BE2C (cell line): ENCODE data around the gene ARHGAP25.

Experiments used
- DNase-seq: peaks from one replicate; pipeline ENCODE4 v3.0.0-alpha.2; 2020
- H3K27me3 ChIP-seq: fragments of 250-450 bp; sonication (Bioruptor Pico); 2 replicates; pipeline ENCODE4 v1.5.1; 2020; ENCODE audit warnings: mild to moderate bottlenecking
- H3K36me3 ChIP-seq: fragments of 250-450 bp; sonication (Bioruptor Pico); 2 replicates; pipeline ENCODE4 v1.5.1; 2020; ENCODE audit warnings: mild to moderate bottlenecking
- H3K4me1 ChIP-seq: fragments of 250-450 bp; sonication (Bioruptor Pico); 2 replicates; pipeline ENCODE4 v1.5.1; 2020
- H3K4me3 ChIP-seq: 2 replicates; pipeline ENCODE4 v1.5.1; 2011; ENCODE audit warnings: low read depth, low read length
- H3K9me3 ChIP-seq: fragments of 250-450 bp; sonication (Bioruptor Pico); 2 replicates; pipeline ENCODE4 v1.5.1; 2020
- CTCF ChIP-seq: IDR thresholded peaks from 2 replicates; pipeline ENCODE4 v1.5.1; 2012; ENCODE audit warnings: mild to moderate bottlenecking, low read depth, low read length

Gene ARHGAP25

DNA sequence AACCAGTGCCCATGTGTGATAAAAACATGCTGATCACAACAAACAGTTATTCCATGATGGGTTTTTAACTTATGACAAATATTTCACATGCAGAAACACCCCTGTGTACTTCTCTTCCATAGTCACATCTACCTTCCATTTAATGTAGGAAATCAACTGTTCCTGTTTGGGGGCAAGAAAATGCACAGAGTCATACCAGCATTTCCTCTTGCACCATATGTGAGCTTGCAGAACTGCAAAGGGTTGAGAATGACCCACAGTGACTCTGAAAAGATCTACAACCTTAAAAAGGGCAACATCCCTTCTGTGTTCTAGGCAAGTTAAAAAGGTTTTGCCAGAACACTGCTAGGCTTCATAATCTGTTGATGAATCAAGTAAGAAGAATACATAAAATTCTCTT, 126.7 kb downstream of the ARHGAP25 start:
- Histone ChIP-seq H3K27me3 (no peaks in the 10 kb centered on the region), H3K9me3 (no peaks in the 10 kb centered on the region), H3K4me3 (no peak overlapping the region), H3K36me3 (no peaks in the 10 kb centered on the region), H3K4me1 (no peaks in the 10 kb centered on the region)
- TF ChIP-seq CTCF: no peak
- no peak for DNase-seq

DNA sequence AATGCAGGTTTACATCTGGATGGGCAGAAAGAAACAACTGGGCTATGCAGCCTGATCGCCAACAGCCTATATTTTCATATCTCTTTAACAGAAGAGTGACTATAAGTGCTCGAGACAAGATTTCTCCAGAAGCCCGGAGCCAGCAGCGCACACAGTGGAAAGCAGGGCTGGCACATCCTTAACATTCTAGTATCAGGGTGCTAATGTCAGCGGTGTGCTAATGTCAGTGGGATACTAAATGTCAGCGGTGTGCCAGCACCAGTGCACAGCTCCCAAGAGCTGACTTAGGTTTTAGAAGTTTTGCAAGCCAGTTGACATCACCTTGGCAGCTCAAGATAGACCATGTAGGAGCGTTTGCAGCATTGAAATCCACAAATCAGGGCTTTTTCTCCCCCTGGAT, 128.3 kb downstream of the ARHGAP25 start:
- Histone ChIP-seq H3K36me3 (no peaks in the 10 kb centered on the region), H3K4me1 (no peaks in the 10 kb centered on the region), H3K27me3 (no peaks in the 10 kb centered on the region), H3K9me3 (no peaks in the 10 kb centered on the region), H3K4me3 (no peak overlapping the region)
- no peak for TF ChIP-seq CTCF
- no peak for DNase-seq

- no peak for TF ChIP-seq CTCF
- H3K4me3 ChIP-seq: no peak overlapping the region
- H3K36me3 ChIP-seq: no peaks in the 10 kb centered on the region
- H3K4me1 ChIP-seq: no peaks in the 10 kb centered on the region
- no peaks in the 10 kb centered on the region for H3K27me3 ChIP-seq
- no peak for DNase-seq
- H3K9me3 ChIP-seq: no peaks in the 10 kb centered on the region
Measured at GRCh38 chr2:68863996-68864395, 129.4 kb downstream of the ARHGAP25 start.

DNA sequence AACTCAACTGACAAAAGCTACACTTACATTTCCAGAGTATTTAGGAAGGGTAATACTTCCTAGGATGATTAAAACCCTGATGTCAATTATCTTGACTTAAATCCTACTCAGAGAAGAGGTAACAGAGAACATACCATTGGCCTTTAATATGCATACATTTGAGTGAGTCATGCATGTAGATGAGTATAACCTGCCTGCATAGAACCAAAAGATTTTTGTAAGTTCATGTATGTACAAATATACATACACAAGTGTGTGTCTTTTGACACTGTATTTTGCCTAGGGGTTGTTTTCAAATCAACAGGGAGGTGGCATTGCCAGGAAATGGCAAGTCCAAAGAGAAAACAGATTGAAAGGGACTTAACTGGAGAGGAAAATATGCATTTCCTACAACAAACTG, 130.5 kb downstream of the ARHGAP25 start:
- no peak for DNase-seq
- no peak for TF ChIP-seq CTCF
- Histone ChIP-seq H3K4me1 (no peaks in the 10 kb centered on the region), H3K36me3 (no peaks in the 10 kb centered on the region), H3K9me3 (no peaks in the 10 kb centered on the region), H3K4me3 (no peak overlapping the region), H3K27me3 (no peaks in the 10 kb centered on the region)

DNA sequence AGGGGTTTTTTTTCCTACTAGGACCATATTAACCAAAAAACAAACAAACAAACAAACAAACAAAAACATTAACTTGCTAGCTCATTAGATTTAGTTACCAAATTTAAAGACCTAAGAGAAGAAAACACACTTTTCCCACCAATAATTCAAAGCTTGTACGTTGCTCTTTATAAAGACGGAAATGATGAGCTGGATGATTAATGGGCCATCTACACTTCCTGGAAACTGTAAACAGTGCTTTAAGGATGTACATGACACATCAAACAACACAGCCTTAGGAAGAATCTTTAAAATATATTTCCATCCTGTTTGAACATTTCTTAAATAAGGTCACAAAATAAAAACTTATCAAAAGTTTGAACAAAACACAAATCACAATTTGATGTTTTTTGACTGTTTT, 135.6 kb downstream of the ARHGAP25 start:
- H3K4me3 ChIP-seq: no peak overlapping the region
- H3K9me3 ChIP-seq: no peaks in the 10 kb centered on the region
- H3K27me3 ChIP-seq: no peaks in the 10 kb centered on the region
- DNase-seq: no peak
- no peaks in the 10 kb centered on the region for H3K4me1 ChIP-seq
- H3K36me3 ChIP-seq: no peaks in the 10 kb centered on the region
- no peak for TF ChIP-seq CTCF

DNA sequence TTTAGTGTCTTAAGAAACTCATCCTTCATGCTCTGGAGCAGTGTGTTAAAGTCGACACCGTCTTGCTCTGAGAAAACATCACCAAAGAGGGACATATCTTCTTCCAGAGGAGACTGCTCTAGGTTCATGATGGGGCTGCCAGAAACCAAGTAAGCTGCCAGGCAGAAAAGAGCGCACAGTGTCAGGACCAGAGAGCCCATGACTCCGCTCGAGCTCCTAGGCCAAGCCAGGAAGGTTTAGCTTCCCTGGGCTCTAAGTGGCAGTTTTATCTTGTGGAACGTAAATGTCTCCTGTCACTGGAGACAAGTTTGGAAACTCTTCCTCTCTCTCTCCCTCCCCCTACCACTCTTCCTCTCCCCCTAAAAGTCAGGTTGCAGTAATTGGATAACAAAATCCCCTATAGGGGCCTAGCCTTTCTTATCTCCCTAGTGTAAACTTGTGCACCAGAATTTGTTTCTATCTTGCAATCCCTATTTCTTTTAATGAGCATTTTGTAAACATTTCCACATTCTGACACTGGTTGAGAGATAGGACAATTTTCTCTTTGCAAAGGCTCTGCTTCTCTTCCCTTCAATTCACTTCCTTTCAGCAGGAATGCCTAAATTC, 136.7 kb downstream of the ARHGAP25 start, which contains the start of gene BMP10:
Gene BMP10 (minus strand): TSS at position 239 of the 606 bp plus-strand sequence. CDS start 39 bp downstream, at position 200.
- no peak for TF ChIP-seq CTCF
- DNase-seq: no peak
- Histone ChIP-seq H3K4me1 (no peaks in the 10 kb centered on the region), H3K4me3 (no peak within 1 kb of the TSS), H3K9me3 (no peaks in the 10 kb centered on the region), H3K36me3 (no peaks in the 10 kb centered on the region), H3K27me3 (no peaks in the 10 kb centered on the region)
